Keratinocyte (primary cell): Measurements from ENCODE around the gene SS18L1. TPM values are rescaled to one million over a fixed set of nuclear protein-coding genes. Genes with fewer than 3 reads are reported as not detected.

Source experiments
- DNase-seq: peaks from one replicate; pipeline ENCODE4 v3.0.0-alpha.2; 2011; ENCODE audit warnings: low read depth, missing footprints, low spot score
- FAIRE-seq: peaks from 2 replicates; lab custom pipeline; 2011; peaks lifted over from hg19 to GRCh38; lab: Jason Lieb, UNC
- H2AFZ ChIP-seq: 2 replicates; pipeline ENCODE4 v1.6.0; 2012; ENCODE audit warnings: low read length, control low read depth, inconsistent platforms; ENCODE audit not compliant: control insufficient read depth
- H3K27ac ChIP-seq: 2 replicates; pipeline ENCODE4 v1.5.1; 2011; ENCODE audit warnings: low read length; ENCODE audit not compliant: control insufficient read depth, insufficient read depth
- H3K27me3 ChIP-seq: 3 replicates; pipeline ENCODE4 v1.6.0; 2011; ENCODE audit warnings: low read length; ENCODE audit not compliant: control insufficient read depth, insufficient read depth; ENCODE audit errors: extremely low read depth
- H3K36me3 ChIP-seq, 2 experiments: 2 replicates in 1 of 2; 3 replicates in 1 of 2; pipeline ENCODE4 v1.5.1; 2011; ENCODE audit warnings: low read length in 2 of 2, mild to moderate bottlenecking in 1 of 2; ENCODE audit not compliant: control insufficient read depth in 2 of 2, insufficient read depth in 2 of 2; ENCODE audit errors: extremely low read depth in 1 of 2
- H3K4me1 ChIP-seq: 3 replicates; pipeline ENCODE4 v1.5.1; 2011; ENCODE audit warnings: low read length; ENCODE audit not compliant: control insufficient read depth, insufficient read depth; ENCODE audit errors: extremely low read depth
- H3K4me2 ChIP-seq: 3 replicates; pipeline ENCODE4 v1.6.0; 2011; ENCODE audit warnings: low read depth, low read length; ENCODE audit not compliant: control insufficient read depth, insufficient read depth; ENCODE audit errors: extremely low read depth
- H3K4me3 ChIP-seq, 3 experiments: fragments of 200-600 bp in 1 of 3; sonication (generic) in 1 of 3; 2 replicates in 2 of 3; 3 replicates in 1 of 3; pipeline ENCODE4 v1.5.1; 2011 to 2016; ENCODE audit warnings: low read length in 3 of 3, mild to moderate bottlenecking in 3 of 3, control low read depth in 2 of 3, inconsistent platforms in 1 of 3, low read depth in 1 of 3, mixed read lengths in 1 of 3, mixed run types in 1 of 3, moderate library complexity in 1 of 3; ENCODE audit not compliant: control insufficient read depth in 2 of 3, insufficient read depth in 2 of 3; ENCODE audit errors: extremely low read depth in 1 of 3
- H3K79me2 ChIP-seq: 2 replicates; pipeline ENCODE4 v1.6.0; 2012; ENCODE audit warnings: low read length; ENCODE audit not compliant: control insufficient read depth, insufficient read depth
- H3K9ac ChIP-seq: 3 replicates; pipeline ENCODE4 v1.6.0; 2011; ENCODE audit warnings: low read length; ENCODE audit not compliant: control insufficient read depth, insufficient read depth; ENCODE audit errors: extremely low read depth
- H3K9me1 ChIP-seq: 3 replicates; pipeline ENCODE4 v1.6.0; 2011; ENCODE audit warnings: low read length; ENCODE audit not compliant: control insufficient read depth, insufficient read depth; ENCODE audit errors: extremely low read depth
- H3K9me3 ChIP-seq: 2 replicates; pipeline ENCODE4 v1.5.1; 2012; ENCODE audit warnings: low read depth, low read length; ENCODE audit not compliant: control insufficient read depth
- H4K20me1 ChIP-seq: 3 replicates; pipeline ENCODE4 v1.6.0; 2011; ENCODE audit warnings: low read length; ENCODE audit not compliant: control insufficient read depth, insufficient read depth; ENCODE audit errors: extremely low read depth
- CTCF ChIP-seq, 3 experiments: IDR thresholded peaks in 1 of 3; conservative IDR thresholded peaks in 1 of 3; optimal IDR thresholded peaks in 1 of 3; 2 replicates in 2 of 3; 3 replicates in 1 of 3; pipeline versions ENCODE3 to v1.5.1; 2011; ENCODE audit warnings: low read length in 3 of 3, mild to moderate bottlenecking in 3 of 3, moderate library complexity in 2 of 3, control low read depth in 1 of 3, inconsistent platforms in 1 of 3; ENCODE audit not compliant: insufficient read depth in 2 of 3; ENCODE audit errors: extremely low read depth in 1 of 3
- EZH2 ChIP-seq: IDR thresholded peaks from one replicate; pipeline ENCODE4 v1.6.1; 2012; ENCODE audit warnings: inconsistent platforms, mild to moderate bottlenecking, low read length, moderate library complexity
- dilution Hi-C: fragments of 300-500 bp; cut with MboI; formaldehyde crosslinking; loops from one replicate; pipeline ENCODE4 v1.7.0; 2020; ENCODE audit warnings: low sequenced_read_pairs; ENCODE audit not compliant: extremely low pct_ligation_motif_present
- polyA plus RNA-seq, 5 experiments: library from polyadenylated mRNA; depleted of rRNA in 3 of 5; stranded (reverse) in 3 of 5; stranded (forward) in 1 of 5; unstranded in 1 of 5; fragments of >200 nt; gene quantifications; 1 replicate in 1 of 5; 2 replicates in 3 of 5; 3 replicates in 1 of 5; pipeline versions ENCODE4 v1.2.1 to v1.2.3, GENCODE V29; 2011 to 2012; ENCODE audit warnings: missing spikeins in 2 of 5, low read depth in 1 of 5, low replicate concordance in 1 of 5

The SS18L1 gene
- polyA plus RNA-seq, 1 donor (not counting 4 experiments of a cell fraction or from before 2014, with no cell fraction given) = 9.4 TPM

- H3K9ac ChIP-seq = no peak overlapping the region
- FAIRE-seq (no peak), DNase-seq (no peak)
- peaks cover 76% of the 10 kb centered on the region for H3K27me3 ChIP-seq
- H3K27ac ChIP-seq = no peak overlapping the region
- TF ChIP-seq EZH2 (no peak), CTCF (optimal IDR thresholded peaks at IDR 0.05 in 1 of 3, IDR thresholded peaks at IDR 0.05 in 1 of 3, conservative IDR thresholded peaks at IDR 0.05 in 1 of 3; ENCODE audit: extremely low read depth in 1 of 3, insufficient read depth in 2 of 3, low read length in 3 of 3) (no peak)
- no peaks in the 10 kb centered on the region for H3K79me2 ChIP-seq
- H3K4me2 ChIP-seq = no peak overlapping the region
- peaks cover 9% of the 10 kb centered on the region for H4K20me1 ChIP-seq
- H3K9me3 ChIP-seq = no peaks in the 10 kb centered on the region
- no peak overlapping the region for H3K4me3 ChIP-seq
- H3K36me3 ChIP-seq = no peaks in the 10 kb centered on the region
- H3K9me1 ChIP-seq = no peaks in the 10 kb centered on the region
- dilution Hi-C loops = no loop called here
- no peak overlapping the region for H2AFZ ChIP-seq
- H3K4me1 ChIP-seq = no peaks in the 10 kb centered on the region
Measured at GRCh38 chr20:62215020-62215990, 71.7 kb downstream of the SS18L1 start.

DNA sequence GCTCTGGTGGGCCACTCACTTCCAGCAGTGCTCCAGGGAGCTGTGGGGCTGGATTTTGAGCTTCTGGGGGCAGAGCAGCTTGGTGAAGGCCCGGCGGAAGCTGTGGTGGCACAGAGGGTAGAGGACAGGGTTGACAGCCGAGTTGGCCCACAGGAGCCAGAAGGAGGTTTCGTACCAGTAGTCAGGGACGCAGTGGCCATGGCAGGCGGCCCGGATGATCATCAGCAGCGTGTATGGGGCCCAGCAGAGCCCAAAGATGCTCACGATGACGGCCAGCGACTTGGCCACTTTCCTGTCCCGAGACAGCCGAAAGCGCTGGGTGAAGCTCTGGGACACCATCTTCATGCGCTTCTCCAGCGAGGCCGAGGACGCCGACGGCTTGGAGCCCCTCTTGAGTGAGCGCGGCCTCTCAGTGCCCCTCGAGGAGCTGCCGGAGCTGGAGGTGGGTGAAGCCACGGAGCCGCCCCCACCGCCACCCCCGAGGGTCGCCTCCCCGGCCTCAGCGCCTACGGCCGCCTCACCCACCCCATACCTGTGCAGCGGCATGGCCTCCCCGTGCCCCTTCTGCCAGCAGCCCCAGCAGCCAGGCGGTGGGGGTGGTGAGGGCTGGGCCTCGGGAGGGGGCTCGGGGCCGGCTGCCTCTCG lies 72.5 kb downstream of the SS18L1 start:
- TF ChIP-seq CTCF (optimal IDR thresholded peaks at IDR 0.05 in 1 of 3, IDR thresholded peaks at IDR 0.05 in 1 of 3, conservative IDR thresholded peaks at IDR 0.05 in 1 of 3; ENCODE audit: extremely low read depth in 1 of 3, insufficient read depth in 2 of 3, low read length in 3 of 3) = no peak
- TF ChIP-seq EZH2 = no peak
- Histone ChIP-seq H3K4me1 (no peaks in the 10 kb centered on the region), H3K4me3 (no peak overlapping the region), H3K9ac (no peak overlapping the region), H3K27me3 (peaks cover 77% of the 10 kb centered on the region), H2AFZ (no peak overlapping the region), H3K79me2 (no peaks in the 10 kb centered on the region), H3K9me3 (no peaks in the 10 kb centered on the region), H3K4me2 (no peak overlapping the region), H3K9me1 (no peaks in the 10 kb centered on the region), H4K20me1 (peaks cover 9% of the 10 kb centered on the region), H3K36me3 (no peaks in the 10 kb centered on the region), H3K27ac (no peak overlapping the region)
- DNase-seq (no peak), FAIRE-seq (no peak)
- dilution Hi-C loops = no loop called here
